ENCODE results near the gene ANKRD40.

ANKRD40 gene

DNA sequence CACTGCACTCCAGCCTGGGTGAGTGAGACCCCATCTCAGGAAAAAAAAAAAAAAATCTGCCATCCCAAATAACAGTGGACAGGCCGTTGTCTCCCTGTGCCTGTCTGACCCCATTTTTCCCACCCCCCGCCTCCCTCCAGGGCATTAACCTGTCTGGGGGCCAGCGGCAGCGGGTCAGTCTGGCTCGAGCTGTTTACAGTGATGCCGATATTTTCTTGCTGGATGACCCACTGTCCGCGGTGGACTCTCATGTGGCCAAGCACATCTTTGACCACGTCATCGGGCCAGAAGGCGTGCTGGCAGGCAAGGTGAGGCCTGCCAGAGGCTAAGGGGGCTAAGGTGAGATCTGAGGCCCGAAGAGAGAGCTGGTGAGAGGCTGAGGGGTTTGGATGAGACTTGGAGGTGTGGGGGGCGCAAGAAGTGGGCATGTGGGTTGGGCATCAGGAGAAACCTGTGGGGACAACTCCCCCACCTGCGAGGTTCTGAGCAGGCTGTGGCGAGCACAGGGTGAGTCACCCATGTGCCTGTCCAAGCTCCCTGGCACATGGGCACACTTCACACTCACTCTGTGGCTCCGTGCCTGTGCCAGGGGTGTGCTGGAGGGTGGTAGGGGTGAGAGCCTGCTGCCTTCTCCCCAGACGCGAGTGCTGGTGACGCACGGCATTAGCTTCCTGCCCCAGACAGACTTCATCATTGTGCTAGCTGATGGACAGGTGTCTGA lies 34.7 kb downstream of the ANKRD40 start:
- in situ Hi-C loops (cut with HindIII; ENCODE audit: low sequenced_read_pairs), result no loop called here

GRCh38 chr17:50672071-50672470 lies 35.6 kb downstream of the ANKRD40 start:
- in situ Hi-C loops (cut with HindIII; ENCODE audit: low sequenced_read_pairs), result no loop called here

- in situ Hi-C loops (cut with HindIII; ENCODE audit: low sequenced_read_pairs), result no loop called here
These were observed 38.7 kb downstream of the ANKRD40 start for GRCh38 chr17:50668838-50669581.

DNA sequence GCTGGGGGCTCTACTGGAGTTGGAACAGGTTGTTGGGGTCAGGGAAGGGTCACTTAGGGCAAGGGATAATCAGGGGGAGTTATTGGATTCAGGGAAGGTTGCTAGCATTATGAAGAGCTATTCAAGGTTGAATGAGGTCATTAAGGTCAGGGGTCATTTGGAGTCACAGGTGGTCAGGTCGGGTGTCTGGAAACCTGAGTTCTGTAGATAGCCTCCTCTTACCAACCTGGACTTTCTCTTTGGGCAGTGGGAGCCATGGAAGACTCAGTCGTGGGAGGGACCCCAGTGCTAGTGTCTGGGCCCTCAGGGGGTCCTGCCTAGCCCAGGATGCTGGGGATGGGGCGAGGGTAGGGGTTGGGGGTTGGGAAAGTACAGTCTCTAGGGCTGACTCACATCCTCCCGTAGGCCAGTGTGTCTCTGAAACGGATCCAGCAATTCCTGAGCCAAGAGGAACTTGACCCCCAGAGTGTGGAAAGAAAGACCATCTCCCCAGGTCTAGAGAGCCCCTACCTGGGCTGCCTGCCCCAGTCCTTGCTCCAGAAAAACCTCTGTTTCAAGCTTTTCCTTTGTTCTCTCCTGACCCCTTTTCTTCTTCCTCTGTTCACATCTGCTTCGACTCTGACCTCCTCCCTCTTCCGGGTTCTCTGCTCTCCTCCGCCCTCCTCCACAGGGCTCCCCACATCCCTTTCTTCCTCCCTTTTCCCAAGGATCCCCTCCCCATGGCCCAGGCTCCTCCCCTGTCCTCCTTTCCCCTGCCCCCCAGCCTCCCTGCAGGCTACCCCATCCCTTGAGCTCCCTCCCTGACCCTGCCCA lies 39.5 kb downstream of the ANKRD40 start:
- in situ Hi-C loops (cut with HindIII; ENCODE audit: low sequenced_read_pairs), result no loop called here

GRCh38 chr17:50667259-50668024 lies 40.3 kb downstream of the ANKRD40 start:
- in situ Hi-C loops (cut with HindIII; ENCODE audit: low sequenced_read_pairs), result no loop called here

DNA sequence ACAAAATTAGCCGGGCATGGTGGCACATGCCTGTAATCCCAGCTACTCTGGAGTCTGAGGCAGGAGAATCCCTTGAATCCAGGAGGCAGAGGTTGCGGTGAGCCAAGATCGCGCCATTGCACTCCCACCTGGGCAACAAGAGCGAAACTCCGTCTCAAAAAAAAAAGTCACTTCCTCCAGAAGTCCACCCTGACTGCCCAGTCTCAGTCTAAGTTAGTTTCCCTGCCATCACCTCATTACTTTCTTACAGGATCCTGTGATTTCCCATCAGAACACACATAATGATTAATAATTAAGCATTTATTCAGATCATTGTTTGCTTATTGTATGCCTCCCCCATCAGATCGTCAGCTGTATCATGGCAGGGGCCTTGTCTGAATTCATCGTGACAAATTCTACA lies 41.4 kb downstream of the ANKRD40 start:
- in situ Hi-C loops (cut with HindIII; ENCODE audit: low sequenced_read_pairs), result no loop called here

DNA sequence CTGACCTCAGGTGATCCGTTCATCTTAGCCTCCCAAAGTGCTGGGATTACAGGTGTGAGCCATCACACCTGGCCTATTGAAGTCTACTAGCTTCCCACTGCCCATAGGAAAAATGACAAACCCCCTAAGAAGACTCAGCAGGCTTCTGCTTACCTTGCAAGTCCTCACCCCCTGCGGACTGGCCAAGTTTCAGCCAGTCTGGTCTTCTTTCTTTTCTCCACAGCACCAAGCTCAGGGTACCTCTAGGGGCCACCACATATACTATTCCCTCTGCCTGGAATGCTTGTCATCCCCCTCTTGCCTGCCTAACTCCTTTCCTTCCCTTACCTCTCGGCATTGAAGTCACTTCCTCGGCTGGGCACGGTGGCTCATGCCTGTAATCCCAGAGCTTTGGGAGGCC lies 41.9 kb downstream of the ANKRD40 start:
- in situ Hi-C loops (cut with HindIII; ENCODE audit: low sequenced_read_pairs), result no loop called here

DNA sequence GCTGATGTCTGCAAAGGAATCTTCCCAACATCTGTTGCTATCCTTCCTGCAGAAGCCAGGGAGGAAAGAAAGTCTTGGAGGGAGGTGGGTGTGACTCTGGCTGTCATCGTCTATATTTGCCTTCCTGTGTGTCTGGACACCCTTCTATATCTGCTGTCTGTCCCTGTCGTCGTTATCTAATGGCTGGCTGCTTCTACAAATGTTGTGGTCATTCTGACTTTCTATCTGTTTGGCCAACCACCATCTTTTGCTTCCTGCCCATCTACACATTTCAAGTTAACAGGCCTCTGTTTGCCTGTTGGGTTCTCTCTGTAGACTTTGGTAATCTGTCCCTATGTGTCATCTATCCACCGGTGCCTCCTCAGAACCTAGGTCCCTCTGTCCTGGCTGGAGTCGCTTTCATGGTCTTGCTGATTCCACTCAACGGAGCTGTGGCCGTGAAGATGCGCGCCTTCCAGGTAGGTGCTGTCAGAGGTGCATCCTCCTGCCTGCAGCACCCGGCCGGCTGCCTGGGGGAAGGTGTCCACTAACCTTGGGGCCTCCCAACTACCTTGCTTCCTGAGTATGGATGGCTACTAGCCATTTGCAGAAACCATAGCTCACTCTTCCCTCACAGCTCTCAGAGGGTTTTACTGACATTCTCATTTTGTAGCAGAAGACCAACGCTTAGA lies 42.8 kb downstream of the ANKRD40 start:
- in situ Hi-C loops (cut with HindIII; ENCODE audit: low sequenced_read_pairs), result no loop called here

- in situ Hi-C loops (cut with HindIII; ENCODE audit: low sequenced_read_pairs), result no loop called here
These were observed 43.8 kb downstream of the ANKRD40 start for GRCh38 chr17:50663812-50664374.

GRCh38 chr17:50662632-50663225 lies 45.0 kb downstream of the ANKRD40 start:
- in situ Hi-C loops (cut with HindIII; ENCODE audit: low sequenced_read_pairs), result no loop called here

GRCh38 chr17:50661795-50662391 lies 45.8 kb downstream of the ANKRD40 start:
- in situ Hi-C loops (cut with HindIII; ENCODE audit: low sequenced_read_pairs), result no loop called here

DNA sequence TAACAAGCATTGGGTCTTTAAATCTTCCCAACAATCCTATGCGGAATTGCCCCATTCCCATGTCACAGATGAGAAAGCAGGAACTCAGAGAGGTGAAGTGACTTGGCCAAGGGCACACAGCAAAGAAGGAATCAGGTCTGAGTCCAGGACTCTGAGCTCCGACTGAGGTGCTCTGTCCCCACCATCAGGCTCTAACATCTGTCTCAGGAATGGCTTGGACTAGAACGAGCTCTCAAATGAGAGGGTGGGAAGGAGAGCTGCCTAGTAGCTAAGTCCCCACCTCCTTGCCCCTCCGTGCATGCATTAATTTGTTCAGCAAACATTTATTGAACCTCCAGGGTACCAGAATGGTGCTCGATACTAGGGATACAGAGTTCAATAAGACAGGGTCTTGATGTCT lies 46.4 kb downstream of the ANKRD40 start:
- in situ Hi-C loops (cut with HindIII; ENCODE audit: low sequenced_read_pairs), result no loop called here

DNA sequence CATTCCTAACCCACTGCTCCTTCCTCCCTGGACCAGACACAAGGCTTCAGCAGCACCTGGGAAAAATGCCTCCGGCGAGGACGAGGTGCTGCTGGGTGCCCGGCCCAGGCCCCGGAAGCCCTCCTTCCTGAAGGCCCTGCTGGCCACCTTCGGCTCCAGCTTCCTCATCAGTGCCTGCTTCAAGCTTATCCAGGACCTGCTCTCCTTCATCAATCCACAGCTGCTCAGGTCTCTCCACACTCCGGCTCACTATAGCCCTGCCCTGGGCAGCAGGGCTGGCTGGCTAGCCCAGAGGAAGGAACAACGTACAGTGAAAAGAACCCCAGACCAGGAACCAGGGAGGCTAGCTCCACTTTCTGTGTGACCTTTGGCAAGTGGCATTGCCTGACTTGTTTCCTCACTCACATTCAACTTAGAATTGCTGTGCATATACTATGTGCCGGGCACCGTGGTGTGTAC lies 46.8 kb downstream of the ANKRD40 start:
- in situ Hi-C loops (cut with HindIII; ENCODE audit: low sequenced_read_pairs), result no loop called here

GRCh38 chr17:50660042-50660886 lies 47.5 kb downstream of the ANKRD40 start:
- in situ Hi-C loops (cut with HindIII; ENCODE audit: low sequenced_read_pairs), result no loop called here

GRCh38 chr17:50659179-50659578 lies 48.5 kb downstream of the ANKRD40 start:
- in situ Hi-C loops (cut with HindIII; ENCODE audit: low sequenced_read_pairs), result no loop called here

DNA sequence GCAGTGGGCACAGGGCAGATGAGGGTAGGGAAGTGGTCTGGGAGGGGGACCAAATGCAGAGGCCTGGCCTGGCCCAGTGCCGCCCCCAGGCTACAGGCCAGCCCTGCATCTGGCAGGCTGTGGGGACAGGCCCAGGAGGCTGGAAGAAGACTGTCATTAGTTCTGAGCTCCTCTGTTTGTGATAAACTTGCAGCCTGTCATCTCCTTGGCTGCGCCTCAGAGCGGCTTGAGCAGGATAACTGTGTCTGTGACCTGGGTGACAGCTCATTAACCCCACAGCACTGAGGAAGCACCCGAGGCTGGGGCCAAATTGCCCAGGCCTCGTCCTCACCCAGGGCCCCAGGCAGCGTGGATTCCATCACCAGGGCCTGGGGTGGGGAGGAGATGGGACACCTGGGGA lies 49.1 kb downstream of the ANKRD40 start:
- in situ Hi-C loops (cut with HindIII; ENCODE audit: low sequenced_read_pairs), result no loop called here

GRCh38 chr17:50657627-50658026 lies 50.1 kb downstream of the ANKRD40 start:
- in situ Hi-C loops (cut with HindIII; ENCODE audit: low sequenced_read_pairs), result no loop called here

DNA sequence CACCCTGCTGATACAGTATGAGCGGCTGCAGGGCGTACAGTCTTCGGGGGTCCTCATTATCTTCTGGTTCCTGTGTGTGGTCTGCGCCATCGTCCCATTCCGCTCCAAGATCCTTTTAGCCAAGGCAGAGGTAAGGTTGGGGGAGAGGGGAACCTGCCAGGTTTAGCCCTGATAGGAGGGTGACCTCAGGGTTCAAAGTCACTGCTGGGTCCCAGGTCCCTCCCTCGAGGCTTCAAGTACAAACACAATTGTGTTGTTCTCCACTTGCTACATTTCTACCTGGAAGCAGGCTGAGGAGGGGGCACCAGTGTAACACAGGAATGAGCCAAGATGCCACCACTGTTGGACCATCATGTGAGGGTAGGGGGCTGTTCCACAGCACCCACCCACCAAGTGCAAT lies 50.7 kb downstream of the ANKRD40 start:
- in situ Hi-C loops (cut with HindIII; ENCODE audit: low sequenced_read_pairs), result no loop called here

Measured in endothelial cell of hepatic sinusoid (primary cell).